Endodermal cell (in vitro differentiated cells): ENCODE results near the gene NCAM1. TPM values are rescaled to one million over a fixed set of nuclear protein-coding genes. Genes with fewer than 3 reads are reported as not detected.

ENCODE experiments used
- DNase-seq: peaks from one replicate; pipeline ENCODE4 v3.0.0-alpha.2; 2017
- H3K27ac ChIP-seq: 2 replicates; pipeline ENCODE4 v1.5.1; 2013; ENCODE audit warnings: mild to moderate bottlenecking, low read depth, low read length, moderate library complexity
- H3K27me3 ChIP-seq: 2 replicates; pipeline ENCODE4 v1.6.1; 2013; ENCODE audit warnings: mild to moderate bottlenecking, low read length, moderate library complexity; ENCODE audit not compliant: insufficient read depth, control insufficient read depth, poor library complexity, severe bottlenecking
- H3K36me3 ChIP-seq: 2 replicates; pipeline ENCODE4 v1.7.0; 2013; ENCODE audit warnings: mild to moderate bottlenecking, low read length, moderate library complexity; ENCODE audit not compliant: control insufficient read depth, insufficient read depth
- H3K4me1 ChIP-seq: one replicate; pipeline ENCODE4 v1.7.0; 2013; ENCODE audit warnings: low read length; ENCODE audit not compliant: control insufficient read depth, insufficient read depth
- H3K4me3 ChIP-seq: 2 replicates; pipeline ENCODE4 v1.5.1; 2013; ENCODE audit warnings: mild to moderate bottlenecking, low read length, moderate library complexity
- H3K9ac ChIP-seq: 2 replicates; pipeline ENCODE4 v1.6.1; 2013; ENCODE audit warnings: mild to moderate bottlenecking, low read length, moderate library complexity; ENCODE audit not compliant: poor library complexity, severe bottlenecking; ENCODE audit errors: extremely low read depth
- H3K9me3 ChIP-seq: 2 replicates; pipeline ENCODE4 v1.6.1; 2013; ENCODE audit warnings: mild to moderate bottlenecking, low read length, moderate library complexity; ENCODE audit not compliant: control insufficient read depth
- H3K27ac Mint-ChIP-seq: 2 replicates; pipeline ENCODE4 v1.8.0; 2020; ENCODE audit warnings: mixed read lengths
- H3K27me3 Mint-ChIP-seq: 2 replicates; pipeline ENCODE4 v1.8.0; 2021; ENCODE audit warnings: mild to moderate bottlenecking, mixed read lengths; ENCODE audit not compliant: insufficient read depth
- H3K36me3 Mint-ChIP-seq: 2 replicates; pipeline ENCODE4 v1.8.0; 2020; ENCODE audit warnings: low read depth, mixed read lengths
- H3K4me1 Mint-ChIP-seq: 2 replicates; pipeline ENCODE4 v1.8.0; 2020; ENCODE audit warnings: mixed read lengths
- H3K4me3 Mint-ChIP-seq: 2 replicates; pipeline ENCODE4 v1.8.0; 2020; ENCODE audit warnings: mild to moderate bottlenecking, moderate library complexity, mixed read lengths
- H3K9me3 Mint-ChIP-seq: 2 replicates; pipeline ENCODE4 v1.8.0; 2020; ENCODE audit warnings: mild to moderate bottlenecking, mixed read lengths
- WGBS, 2 experiments: methylation state at CpG; one replicate each; pipeline versions ENCODE4 v1.1.5 to v1.1.7; 2013; ENCODE audit warnings: missing lambda C conversion rate in 2 of 2, mixed read lengths in 1 of 2; ENCODE audit not compliant: insufficient coverage in 1 of 2, insufficient read length in 1 of 2; 5-methylcytosine and 5-hydroxymethylcytosine counted together
- total RNA-seq, 2 donors: library from RNA; stranded (reverse); fragmentation: NEBNext Ultra II Directional in 1 of 2; extraction: Animal tissue kit (Norgen Biotek cat#: 25700) in 1 of 2; gene quantifications; 2 replicates in 1 of 2; 3 replicates in 1 of 2; pipeline ENCODE4 v1.2.1, GENCODE V29; 2021
- TF ChIP-seq, protein P1 (sequence below): fragments of 200-600 bp; sonication (generic); conservative IDR thresholded peaks from 2 replicates; pipeline ENCODE4 v1.5.0; 2021; ENCODE audit warnings: antibody characterized with exemption, mild to moderate bottlenecking

The NCAM1 gene
- total RNA-seq, 2 donors from 2014 or later, result 1.6 to 2.9 TPM

DNA sequence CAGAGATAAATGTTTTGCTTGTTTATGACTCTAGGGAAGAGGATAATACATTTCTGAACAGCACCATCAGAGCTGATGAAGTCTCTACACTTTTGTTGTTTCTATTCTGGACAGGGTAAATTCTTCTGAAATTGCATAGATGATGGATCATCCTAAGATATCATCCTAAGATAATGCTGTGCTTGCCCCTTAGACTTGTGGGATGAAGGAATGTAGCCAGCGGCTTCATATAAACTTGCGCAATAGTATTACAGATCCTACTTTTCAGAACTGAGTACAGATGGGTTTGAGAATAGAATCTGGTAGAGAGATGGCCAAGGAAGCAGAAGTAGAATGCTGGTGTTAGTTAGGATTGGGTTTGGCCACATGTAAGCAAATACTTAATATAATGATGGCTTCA, 61.0 kb downstream of the NCAM1 start:
- H3K9me3 ChIP-seq, result no peaks in the 10 kb centered on the region
- WGBS, 2 experiments, result 98 to 100% methylated on average over 2 of the region's 2 CpGs
- no peaks in the 10 kb centered on the region for H3K27me3 ChIP-seq
- H3K4me3 ChIP-seq, result no peak overlapping the region
- no peak for DNase-seq
- TF ChIP-seq, protein P1, sequence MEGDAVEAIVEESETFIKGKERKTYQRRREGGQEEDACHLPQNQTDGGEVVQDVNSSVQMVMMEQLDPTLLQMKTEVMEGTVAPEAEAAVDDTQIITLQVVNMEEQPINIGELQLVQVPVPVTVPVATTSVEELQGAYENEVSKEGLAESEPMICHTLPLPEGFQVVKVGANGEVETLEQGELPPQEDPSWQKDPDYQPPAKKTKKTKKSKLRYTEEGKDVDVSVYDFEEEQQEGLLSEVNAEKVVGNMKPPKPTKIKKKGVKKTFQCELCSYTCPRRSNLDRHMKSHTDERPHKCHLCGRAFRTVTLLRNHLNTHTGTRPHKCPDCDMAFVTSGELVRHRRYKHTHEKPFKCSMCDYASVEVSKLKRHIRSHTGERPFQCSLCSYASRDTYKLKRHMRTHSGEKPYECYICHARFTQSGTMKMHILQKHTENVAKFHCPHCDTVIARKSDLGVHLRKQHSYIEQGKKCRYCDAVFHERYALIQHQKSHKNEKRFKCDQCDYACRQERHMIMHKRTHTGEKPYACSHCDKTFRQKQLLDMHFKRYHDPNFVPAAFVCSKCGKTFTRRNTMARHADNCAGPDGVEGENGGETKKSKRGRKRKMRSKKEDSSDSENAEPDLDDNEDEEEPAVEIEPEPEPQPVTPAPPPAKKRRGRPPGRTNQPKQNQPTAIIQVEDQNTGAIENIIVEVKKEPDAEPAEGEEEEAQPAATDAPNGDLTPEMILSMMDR, result no peak
- no peak overlapping the region for H3K27ac ChIP-seq
- H3K4me1 ChIP-seq, result no peaks in the 10 kb centered on the region
- Mint-ChIP-seq H3K27me3 (no peaks in the 10 kb centered on the region), H3K9me3 (no peaks in the 10 kb centered on the region), H3K36me3 (no peaks in the 10 kb centered on the region), H3K4me3 (no peak overlapping the region), H3K4me1 (no peaks in the 10 kb centered on the region), H3K27ac (no peak overlapping the region)
- H3K9ac ChIP-seq, result no peak overlapping the region
- no peaks in the 10 kb centered on the region for H3K36me3 ChIP-seq

DNA sequence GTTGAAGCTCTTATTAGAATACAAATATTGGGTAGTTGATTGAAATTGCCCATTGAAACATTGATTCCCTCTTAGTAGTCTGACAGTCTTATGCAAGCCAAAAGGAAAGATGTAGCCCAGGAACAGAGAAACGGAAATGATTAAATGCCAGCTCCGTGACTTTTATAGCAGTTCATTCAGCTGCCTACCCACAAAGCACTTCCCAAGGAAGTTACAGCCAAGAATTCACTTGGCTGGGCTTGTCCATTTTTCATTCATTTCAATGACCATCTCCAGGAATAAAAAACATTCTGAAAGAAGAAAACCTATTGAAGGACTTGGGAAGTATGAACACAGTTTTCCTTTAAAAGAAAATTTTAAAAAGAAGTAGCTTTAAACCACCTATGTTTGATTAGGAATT, 62.0 kb downstream of the NCAM1 start:
- Histone ChIP-seq H3K4me1 (no peaks in the 10 kb centered on the region), H3K27me3 (no peaks in the 10 kb centered on the region), H3K27ac (no peak overlapping the region), H3K36me3 (no peaks in the 10 kb centered on the region), H3K9me3 (no peaks in the 10 kb centered on the region), H3K4me3 (no peak overlapping the region), H3K9ac (no peak overlapping the region)
- TF ChIP-seq, protein P1, result no peak
- Mint-ChIP-seq H3K27ac (no peak overlapping the region), H3K27me3 (no peaks in the 10 kb centered on the region), H3K36me3 (no peaks in the 10 kb centered on the region), H3K4me3 (no peak overlapping the region), H3K4me1 (no peaks in the 10 kb centered on the region), H3K9me3 (no peaks in the 10 kb centered on the region)
- 97% methylated on average over 2 of the region's 2 CpGs; no CpG with 5 or more reads in 1 of the 2 experiments for WGBS, 2 experiments
- no peak for DNase-seq

DNA sequence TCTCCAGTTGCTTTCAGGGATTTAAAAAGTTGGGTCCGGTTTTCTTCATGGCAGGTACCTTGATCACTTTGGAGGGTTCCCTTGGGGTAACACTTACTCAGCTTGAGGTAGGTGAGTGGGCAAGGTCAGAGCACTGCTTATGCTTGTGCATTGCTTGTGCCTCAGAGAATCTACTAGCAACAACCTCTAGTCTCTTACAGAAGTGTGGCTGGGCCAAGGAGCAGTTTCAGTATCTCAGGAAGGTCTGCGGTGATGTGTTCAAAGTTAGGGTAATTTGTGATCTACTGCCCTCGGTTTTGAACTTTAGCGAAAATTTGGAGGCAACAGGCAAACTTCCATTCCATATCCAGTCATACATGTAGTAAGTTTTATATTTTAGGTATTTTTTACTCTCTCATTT, 62.8 kb downstream of the NCAM1 start:
- no peak overlapping the region for H3K27ac Mint-ChIP-seq
- no peaks in the 10 kb centered on the region for H3K9me3 ChIP-seq
- no peaks in the 10 kb centered on the region for H3K4me1 Mint-ChIP-seq
- no peaks in the 10 kb centered on the region for H3K27me3 Mint-ChIP-seq
- TF ChIP-seq, protein P1, result no peak
- no peak overlapping the region for H3K4me3 ChIP-seq
- no peaks in the 10 kb centered on the region for H3K9me3 Mint-ChIP-seq
- WGBS, 2 experiments, result 83 to 95% methylated on average over 1 to 3 of the region's 4 CpGs
- DNase-seq, result no peak
- no peaks in the 10 kb centered on the region for H3K36me3 Mint-ChIP-seq
- H3K36me3 ChIP-seq, result no peaks in the 10 kb centered on the region
- no peak overlapping the region for H3K4me3 Mint-ChIP-seq
- H3K27ac ChIP-seq, result no peak overlapping the region
- no peaks in the 10 kb centered on the region for H3K4me1 ChIP-seq
- H3K27me3 ChIP-seq, result no peaks in the 10 kb centered on the region
- H3K9ac ChIP-seq, result no peak overlapping the region
